Midbrain (tissue), 1 donor: ENCODE data around the gene RAB8B.
"Not testable (repeated sequence)": the region's sequence is repeated elsewhere in the genome, so short reads cannot be mapped to it uniquely, and the experiment has no call there.

ENCODE experiments used
- DNase-seq: peaks from one replicate; lab custom pipeline; 2025; lab: John Stamatoyannopoulos, UW

RAB8B gene

DNA sequence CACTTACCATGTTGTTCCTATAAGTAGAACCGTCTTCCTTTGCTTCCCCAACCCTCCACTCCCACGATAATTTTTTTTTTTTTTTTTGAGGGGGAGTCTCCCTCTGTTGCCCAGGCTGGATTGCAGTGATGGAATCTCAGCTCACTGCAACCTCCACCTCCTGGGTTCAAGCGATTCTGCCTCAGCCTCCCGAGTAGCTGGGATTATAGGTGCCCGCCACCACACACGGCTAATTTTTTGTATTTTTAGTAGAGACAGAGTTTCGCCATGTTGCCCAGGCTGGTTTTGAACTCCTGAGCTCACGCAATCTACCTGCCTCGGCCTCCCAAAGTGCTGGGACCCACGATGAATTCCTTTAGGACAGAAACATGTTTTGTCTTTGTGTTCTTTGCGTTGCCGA lies 19.4 kb downstream of the RAB8B start:
- not testable (repeated sequence) for DNase-seq

DNA sequence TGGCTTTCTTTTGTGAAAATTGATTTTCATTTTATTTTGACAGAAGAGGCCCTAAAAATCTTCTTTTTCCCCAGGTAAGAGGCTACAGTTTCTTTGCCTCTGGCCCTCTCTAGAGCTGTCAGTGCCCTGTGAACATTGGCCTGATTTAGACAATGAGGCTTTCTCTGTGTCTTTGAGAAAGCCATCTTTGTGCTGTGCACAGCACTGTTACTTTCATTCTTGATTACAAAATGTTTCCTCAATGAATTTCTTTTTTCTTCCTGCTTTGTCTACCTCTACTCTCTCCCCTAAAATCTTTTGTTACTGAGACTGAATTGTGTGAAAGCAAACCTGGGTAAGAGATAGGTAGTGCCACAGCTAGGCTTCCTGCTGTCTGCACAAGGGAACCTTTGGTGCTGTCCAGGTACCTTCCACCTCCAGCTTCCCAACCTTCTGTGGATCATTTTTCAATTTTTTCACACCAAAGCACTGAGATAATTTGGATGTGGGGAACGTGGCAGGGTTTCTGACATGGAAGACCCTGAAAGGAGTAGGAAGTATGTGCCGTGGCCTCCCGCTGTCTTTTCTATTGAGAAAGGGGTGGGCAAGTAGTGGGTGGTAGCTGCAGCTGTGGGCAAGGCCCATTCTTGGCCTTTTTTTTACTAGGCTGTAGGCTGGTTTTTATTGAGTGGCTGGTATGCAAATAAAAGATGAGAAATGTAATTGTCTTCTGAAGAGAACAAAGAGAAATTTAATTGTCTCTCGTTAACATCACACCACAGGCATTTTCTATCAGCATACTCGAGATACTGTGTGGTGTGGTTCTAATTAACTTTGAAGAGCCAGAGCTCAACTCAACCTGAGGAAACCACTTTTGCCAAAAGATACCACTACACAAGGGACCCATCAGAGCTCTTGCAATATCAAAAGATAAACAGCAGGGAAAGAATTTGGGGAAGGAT lies 21.0 kb downstream of the RAB8B start:
- DNase-seq: peak; percentile 70

DNA sequence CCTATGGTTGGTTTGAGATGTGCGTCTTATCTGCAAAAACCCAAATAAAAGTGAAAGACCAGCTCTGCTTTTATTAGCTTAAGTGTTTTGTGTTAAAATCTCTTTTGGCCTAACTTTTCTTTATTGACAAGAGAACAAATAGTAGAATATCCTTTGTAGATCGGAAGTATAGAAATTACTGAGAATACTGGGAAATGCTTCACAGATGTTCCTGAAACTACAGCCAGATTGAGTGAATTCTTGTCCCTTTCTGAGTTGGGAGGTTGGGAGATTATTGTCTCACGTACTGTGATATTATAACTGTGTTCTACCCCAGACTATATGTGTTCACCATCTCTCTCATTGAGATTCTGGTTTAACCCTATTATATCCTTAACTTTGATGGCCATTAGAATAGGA lies 21.7 kb downstream of the RAB8B start:
- no peak for DNase-seq

DNA sequence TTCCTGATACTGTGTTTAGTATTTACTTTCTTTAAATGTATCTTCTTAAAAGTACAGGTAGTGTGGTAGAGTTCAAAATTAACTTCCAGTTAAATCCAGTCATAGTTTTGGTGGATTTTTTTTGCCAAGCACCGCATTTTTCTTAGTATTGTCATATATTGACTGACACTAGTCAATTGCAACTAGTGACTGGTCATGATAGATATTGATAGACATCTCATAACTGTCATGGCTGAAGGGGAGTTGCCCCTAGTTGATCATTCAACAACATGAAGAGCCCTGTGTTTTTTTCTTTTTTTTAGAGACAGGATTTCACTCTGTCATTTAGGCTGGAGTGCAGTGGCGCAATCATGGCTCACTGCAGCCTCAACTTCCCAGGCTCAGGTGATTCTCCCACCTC lies 22.1 kb downstream of the RAB8B start:
- DNase-seq: no peak

DNA sequence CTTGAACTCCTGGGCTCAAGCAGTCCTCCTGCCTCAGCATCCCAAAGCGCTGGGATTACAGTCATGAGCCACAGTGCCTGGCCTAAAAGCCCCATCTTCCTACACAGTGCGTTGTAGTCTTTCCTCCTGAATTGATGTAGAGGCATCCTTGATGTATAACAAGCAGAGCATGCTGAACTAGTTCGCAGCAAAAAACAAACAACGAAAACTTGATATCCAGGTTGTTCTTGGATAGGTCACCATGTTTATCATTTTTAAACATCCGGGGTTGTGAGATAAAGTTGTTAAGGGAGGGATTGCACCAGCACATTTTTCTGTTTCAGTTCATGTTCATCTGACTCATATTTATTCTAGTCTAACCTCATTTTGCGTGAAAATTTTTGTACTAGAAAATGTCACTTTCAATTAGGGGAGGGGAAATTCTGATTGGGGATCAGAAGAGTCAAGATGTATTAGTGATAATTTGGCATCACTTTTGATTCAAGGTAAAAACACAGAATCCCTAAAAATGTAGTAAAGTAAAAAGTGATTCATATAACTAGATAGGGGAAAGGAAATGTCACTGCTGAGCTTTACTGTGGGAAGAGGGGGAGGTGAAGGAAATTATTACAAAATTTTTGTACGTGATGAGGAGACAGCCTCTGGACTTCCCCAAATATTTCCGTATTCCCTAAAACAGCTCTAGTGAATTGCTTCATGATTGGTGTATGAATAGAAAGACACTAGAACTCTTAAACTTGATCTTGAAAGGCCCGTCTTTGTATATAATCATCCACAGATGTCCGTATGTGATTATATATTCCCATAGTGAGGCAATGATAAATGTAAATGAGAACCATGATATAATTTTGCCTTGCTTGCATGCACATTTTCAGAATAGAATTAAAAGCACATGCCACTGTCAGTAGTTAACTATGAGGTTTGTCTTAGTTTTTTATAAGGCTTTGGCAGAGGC lies 22.9 kb downstream of the RAB8B start:
- DNase-seq: no peak

DNA sequence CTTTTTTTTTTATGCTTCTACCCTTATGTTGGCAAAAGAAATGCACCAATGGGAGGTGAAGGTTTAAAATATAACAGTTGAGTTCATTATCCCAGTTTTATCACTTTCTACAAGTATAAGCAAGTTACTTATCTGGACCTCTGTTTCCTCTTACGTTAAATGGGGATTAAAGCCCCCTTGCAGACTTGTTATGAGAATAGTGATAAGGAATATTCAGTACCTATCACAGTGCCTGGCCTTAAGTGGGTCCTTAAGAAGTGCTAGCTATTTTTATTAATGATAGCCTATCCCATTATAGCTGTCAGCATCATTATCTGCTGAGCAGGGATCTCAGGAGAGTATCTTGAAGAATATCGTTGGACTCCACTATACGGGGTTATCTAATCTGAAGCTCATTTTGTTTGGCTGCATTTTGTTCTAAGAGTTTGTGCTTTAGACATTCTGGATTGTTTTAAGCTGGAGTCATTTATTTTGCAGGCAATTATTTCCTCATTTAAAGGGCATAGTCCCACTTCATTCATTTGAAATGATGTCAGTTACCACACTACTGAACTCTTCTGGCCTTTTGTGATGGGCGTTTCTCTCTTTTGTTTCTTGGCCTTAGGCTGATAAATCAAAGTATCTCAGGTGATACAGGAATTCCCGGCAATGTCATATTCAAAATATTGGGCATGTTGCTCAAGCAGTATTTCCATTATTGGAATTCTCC lies 28.8 kb downstream of the RAB8B start:
- DNase-seq: no peak

DNA sequence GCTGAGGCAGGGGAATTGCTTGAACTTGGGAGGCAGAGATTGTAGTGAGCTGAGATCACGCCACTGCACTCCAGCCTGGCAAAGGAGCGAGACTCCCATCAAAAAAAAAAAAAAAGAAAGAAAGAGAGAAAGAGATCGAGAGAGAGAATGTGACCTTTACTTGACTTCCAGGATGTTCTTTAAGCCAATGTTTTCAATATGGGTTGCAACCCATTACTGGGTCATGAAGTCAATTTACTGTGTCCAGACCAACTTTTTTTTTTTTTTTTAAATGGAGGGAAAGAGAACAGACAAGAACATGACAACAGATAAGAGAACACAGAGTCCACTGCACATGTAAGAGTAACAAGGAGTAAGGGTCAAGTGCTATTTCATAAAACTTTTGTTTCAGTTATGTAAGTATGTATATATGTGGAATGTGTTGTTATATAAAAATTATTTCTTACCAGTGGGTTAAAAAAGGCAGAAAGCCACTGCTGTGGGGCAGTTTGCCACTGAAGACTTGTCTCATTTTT lies 29.8 kb downstream of the RAB8B start:
- DNase-seq: no peak

DNA sequence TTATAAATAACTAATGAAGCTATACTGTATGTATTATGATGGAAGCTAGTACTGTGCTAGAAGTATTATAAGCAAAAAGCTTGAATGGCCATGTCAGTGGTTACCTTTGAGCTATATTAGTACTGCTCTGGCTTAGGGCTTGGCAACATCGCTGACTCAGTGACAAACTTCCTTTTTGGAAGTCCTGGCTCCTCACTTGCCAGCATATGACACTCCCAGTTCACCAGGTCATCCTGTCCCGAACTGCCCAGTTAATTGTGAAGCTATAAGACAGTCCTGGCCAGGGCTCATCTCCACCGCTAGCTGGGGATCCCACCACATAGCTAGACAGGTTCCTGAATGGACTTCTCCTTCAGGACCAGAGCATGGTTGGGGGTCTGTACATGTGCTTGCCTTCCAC lies 31.9 kb downstream of the RAB8B start:
- no peak for DNase-seq

DNA sequence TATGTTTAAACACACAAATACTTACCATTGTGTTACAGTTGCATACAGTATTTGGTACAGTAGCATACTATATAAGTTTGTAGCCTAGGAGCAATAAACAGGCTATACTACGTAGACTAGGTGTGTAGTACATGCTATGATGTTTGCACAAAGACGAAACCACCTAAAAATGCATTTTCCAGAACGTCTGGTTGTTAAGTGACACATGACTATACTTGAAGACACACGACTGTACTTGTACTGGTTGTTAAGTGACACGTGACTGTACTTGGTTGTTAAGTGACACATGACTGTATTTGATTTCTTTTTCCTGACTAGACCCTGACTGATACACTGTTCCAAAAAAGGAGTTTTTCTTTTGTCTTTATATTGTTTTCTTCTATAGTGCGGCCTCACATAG lies 34.1 kb downstream of the RAB8B start:
- no peak for DNase-seq

DNA sequence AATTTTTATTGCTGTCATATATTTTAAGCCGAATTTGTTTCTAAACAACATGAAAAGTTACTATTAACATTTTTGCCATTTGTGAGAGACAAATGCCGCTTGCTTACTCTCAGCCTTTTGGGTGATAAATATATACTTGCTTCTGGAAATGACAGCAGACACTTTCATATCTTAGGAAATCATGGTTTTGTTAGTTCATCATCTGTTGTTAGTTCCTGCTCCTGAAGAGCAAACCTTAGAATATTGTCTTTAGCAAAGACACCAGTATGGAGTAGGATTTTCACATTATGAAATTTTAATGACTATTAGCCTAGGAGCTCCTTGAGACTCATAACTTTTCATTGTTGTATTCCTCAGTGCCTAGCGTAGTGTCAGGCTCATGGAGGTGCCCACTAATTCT lies 36.0 kb downstream of the RAB8B start:
- DNase-seq: no peak

DNA sequence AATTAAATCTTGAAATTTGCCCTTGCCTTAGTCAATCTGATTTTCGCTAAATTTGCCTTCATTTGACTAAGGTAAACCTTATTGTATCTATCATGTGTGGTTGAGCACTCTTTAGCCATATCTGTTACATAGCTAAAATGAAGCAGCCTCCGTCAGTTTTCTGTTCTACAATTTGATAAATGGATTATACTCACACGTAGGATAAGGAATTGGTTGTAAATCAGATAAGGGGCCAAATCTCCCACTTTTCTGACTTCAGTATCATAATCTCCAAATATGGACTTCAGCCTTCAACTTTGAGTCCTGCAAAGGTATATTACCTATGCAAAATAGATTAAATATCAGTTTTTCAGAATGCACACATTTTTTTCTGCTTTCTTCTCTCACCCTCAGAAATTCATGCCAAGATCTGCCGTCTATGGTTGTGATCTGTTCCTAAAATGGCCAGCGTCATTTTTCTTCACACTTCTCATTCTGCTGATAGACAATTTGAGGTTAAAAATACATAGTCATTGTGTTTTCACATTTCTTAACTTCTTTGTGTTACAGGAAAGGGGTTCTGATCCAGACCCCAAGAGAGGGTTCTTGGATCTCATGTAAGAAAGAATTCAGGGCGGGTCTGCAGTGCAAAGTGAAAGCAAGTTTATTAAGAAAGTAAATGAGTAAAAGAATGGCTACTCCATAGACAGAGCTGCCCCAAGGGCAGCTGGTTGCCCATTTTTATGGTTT lies 36.9 kb downstream of the RAB8B start:
- no peak for DNase-seq

DNA sequence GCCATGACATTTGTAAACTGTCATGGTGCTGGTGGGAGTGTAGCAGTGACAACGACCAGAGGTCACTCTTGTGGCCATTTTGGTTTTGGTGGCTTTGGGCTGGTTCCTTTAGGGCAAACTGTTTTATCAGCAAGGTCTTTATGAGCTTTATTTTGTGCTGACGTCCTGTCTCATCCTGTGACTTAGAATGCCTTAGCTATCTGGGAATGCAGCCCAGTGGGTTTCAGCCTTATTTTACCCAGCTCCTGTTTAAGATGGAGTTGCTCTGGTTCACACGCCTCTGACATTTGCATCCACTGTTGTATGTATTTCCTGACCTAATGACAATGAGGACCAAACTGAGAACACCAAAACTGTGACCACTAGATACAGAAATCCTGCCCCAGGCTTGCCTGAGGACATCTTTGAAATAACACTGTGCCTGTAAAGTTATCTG lies 37.6 kb downstream of the RAB8B start:
- no peak for DNase-seq

DNA sequence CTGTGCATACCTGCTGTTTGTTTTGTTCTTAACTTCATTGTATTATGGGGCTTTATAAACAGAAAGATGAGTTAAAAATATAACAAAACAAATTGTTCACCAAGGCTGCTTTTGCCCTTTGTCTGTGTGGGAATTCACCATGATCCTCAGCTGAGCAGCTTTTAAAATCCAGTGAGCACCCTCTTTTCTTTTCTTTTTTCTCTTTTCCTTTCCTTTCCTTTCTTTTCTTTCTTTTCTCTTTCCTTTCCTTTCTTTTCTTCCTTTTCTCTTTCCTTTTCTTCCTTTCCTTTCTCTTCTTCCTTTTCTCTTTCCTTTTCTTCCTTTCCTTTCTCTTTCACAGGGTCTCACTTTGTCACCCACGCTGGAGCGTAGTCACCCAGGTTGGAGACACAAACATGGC lies 38.3 kb downstream of the RAB8B start:
- DNase-seq: no peak

DNA sequence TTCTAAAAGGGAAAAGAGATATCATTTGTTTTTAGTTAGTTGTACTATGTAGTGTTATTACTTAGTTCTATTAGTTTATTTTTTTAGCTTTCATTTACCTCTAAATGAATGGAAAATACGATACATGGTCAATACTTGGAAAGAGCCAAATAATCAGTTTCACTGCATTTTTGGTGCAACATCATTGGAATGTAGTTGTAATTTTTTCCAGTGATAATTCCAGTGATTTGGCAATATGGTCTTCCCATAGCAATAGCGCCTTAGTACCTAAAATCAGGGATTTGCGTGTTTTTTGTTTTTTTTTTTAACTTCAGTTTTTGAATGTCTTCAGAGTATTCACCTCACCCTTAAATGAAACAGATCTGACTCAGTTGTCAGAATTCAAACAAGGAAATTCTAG lies 41.8 kb downstream of the RAB8B start:
- no peak for DNase-seq

DNA sequence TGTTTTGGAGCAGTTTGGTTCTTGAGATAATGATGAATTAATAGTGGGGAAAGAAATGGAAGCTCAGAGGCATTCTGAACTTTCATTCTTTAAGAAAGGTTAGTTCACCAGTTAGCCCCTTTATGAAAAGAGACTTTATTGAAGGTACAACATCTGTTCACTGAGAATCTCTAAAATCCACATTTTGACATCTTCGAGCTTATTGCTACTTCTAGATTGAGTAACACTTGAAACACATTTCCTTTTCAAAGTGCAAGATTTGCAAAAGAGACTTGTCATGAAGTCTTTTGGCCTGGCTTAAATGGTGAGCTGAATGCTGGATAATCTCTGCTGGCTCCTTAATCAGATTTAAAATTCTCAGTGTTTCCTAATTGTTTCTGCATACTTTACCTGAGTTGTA lies 42.3 kb downstream of the RAB8B start:
- no peak for DNase-seq

DNA sequence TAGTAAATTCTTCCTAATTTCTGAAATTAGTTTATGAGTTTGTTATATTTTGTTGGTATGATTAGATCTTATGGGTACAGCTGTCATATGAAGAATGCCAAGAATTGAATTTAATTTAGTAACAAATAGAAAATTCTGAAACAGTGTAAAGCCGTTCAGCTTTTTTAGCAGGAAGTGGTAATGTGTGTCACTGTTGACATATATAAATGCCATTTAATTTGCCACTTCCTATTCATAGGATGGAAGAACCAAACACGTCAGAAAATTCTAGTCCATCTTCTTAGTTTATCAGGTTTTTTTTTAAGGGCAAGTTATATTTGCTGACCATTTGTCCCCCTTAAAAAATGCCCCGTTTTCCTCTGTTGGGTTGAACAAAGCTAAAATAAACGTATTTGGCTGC lies 43.0 kb downstream of the RAB8B start:
- no peak for DNase-seq

DNA sequence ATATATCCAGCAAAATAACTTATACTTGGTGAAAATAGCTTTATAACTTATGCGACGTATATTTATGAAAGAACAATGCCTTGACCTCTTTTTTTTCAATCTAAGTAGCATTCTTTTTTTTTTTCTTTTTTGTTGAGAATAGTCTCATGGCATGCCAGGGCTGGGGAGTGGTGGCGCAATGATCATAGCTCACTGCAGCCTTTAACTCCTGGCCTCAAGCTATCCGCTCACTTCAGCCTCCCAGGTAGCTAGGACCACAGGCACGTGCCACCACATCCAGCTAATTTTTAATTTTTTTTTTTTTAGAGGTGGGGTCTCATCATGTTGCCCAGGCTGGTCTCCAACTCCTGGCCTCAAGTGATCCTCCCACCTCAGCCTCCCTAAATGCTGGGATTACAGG lies 43.5 kb downstream of the RAB8B start:
- DNase-seq: no peak

DNA sequence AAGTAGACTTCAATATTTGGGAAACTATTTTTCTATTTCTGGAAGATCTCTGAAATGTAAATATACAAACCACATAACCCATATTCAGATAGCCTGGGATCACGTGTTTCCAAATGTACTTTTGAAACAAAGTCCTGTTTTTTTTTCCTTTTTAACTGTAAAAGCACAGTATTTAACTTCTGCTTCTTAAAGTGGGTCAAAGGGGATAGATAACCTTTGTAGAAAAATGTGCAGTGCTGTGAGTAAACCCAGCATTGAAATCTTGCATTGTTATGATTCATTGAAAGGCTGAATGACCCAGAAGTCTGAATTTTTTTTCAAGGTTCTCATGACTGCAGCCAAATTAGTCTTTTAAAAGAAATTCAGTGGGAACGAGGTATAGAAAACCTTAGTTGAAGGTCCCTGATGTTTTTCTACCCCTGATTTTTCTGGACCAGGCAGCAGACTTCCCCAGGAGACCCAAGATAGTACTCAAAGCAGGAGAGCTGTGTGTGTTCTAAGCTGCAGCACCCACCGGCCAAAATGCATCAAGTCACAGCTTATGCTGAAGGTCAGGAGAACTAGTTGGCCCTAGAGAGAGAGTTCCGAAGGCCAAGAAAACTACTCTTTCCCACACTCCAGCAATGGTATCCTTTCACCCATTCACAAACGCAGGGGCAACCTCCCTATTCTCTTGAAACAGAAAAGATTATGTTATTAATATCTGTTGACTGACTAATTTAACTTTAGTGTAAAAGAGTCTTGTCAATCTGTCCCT lies 44.4 kb downstream of the RAB8B start:
- no peak for DNase-seq

DNA sequence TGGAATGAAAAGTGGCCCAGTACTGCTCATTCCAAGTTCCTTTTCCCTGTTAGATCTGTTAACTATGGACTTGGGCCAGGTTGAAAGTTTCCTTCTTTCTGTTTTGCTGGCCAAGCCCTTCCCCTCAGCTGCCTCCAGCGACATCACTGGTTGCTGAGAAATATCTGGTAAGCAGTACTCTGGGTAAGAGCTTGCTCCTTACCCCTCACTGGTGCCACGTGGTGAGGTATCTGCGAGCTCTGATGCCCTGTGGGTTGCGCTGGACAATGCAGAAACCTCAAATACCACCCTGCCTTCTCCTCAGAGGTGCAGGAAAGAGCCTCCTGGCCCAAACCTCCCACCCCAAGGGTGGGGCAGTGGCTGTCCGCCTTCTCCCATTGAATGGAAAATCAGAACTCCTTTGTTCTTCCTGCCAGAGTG lies 45.1 kb downstream of the RAB8B start:
- DNase-seq: peak; percentile 29

DNA sequence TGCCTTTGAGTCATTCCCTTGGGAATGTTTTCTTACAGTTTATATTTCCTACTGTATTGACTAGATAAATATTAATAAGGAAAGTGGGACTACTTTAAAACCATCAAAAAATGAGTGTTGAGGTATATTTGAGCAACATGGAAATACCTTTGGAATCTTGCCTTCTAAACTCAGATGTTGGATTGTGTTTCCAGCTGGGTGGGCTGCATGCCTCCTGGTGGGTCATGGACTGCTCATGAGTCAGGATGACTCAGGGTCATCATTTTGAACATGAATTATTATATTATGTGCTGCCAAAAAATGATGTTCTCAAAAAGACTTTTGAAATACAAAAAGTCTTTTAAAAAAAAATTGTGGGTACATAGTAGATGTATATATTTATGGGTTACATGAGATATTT lies 46.9 kb downstream of the RAB8B start:
- DNase-seq: no peak
